DMS53 treated with DMSO at 0.1 percent for 48 hours (cell line): ENCODE measurements around the gene LDAF1.
A peak's percentile ranks its signal among the peaks of the same experiment; 100 is the strongest.
"Not testable (repeated sequence)": the region's sequence is repeated elsewhere in the genome, so short reads cannot be mapped to it uniquely, and the experiment has no call there.

Experiments
- DNase-seq: peaks from one replicate; lab custom pipeline; 2025; ENCODE audit not compliant: unreplicated experiment; lab: John Stamatoyannopoulos, UW

Gene LDAF1

DNA sequence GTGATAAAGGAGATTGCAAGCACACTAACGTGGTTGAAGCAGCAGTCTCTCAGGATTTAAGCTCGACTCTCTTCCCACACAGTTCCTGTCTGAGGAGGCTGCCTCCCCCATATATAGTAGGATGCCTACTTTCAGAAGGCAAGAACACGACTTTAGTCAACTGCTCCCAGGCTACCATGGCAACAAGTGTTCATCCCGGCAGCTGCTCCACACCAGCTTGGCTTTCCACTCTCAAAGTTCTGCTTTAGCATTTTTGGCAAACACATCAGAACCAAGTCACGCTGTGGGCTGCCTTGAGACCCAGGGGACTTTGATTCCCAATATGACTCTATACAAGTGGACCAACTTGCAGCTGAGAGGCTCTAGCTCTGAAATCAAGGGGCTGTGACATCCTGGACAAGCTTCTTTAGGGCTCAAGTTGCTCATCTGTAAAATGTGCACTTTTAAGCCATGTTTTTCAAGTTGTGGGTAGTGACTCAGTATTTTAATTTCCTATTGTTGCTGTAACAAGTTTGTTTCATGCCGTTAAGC, 36.4 kb downstream of the LDAF1 start:
- DNase-seq, result no peak

DNA sequence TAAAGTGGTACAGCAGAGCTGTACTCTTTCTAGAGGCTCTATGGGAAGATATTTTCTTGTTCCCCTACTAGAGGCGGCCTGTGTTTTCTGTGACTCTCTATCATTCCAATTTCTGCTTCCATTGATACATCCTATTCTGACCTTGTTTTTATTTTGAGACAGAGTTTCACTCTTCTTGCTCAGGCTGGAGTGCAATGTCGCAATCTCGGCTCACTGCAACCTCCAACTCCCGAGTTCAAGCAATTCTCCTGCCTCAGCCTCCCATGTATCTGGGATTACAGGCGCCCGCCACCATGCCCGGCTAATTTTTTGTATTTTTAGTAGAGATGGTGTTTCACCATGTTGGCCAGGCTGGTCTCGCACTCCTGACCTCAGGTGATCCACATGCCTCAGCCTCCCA, 36.9 kb downstream of the LDAF1 start:
- not testable (repeated sequence) for DNase-seq

DNA sequence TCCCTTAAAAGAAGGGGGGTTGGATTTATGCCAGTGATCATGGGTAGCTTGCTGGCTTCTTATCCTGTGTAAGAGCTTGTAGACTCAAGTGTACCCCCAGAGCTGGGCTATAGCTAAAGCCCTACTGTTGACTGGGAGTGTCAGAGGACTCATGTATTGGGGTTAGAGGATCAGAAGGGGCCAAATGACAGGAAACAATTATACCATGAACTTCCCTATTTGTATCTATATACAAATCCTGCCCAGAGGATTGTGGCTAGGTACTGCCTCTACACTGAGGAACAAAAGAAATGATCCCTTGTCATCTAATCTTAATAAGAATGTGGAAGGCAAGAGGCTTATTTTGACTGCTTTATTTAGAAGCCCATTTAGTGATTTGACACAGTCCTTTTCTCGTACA, 38.6 kb downstream of the LDAF1 start:
- DNase-seq, result no peak

DNA sequence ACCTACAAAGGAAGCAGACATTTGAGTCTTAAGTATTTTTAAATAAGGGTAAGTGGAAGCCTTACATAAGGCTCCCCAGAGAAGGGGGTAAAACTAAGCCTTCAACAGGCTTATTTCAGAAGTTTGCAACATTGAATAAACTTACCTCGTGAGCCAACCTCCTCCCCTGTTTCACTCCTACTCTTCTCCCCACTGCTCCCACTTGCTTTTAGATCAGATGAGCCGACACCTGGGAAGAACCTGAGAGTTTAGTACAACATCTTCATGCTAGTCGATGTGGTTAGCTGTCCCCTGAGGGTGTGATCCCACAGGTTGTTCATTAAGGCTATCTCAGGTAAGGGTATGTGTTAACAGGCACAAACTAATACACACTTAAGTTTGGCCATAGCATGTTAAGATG, 39.1 kb downstream of the LDAF1 start:
- DNase-seq, result no peak

- no peak for DNase-seq
Measured at GRCh38 chr16:21199607-21200218, 41.2 kb downstream of the LDAF1 start.

DNA sequence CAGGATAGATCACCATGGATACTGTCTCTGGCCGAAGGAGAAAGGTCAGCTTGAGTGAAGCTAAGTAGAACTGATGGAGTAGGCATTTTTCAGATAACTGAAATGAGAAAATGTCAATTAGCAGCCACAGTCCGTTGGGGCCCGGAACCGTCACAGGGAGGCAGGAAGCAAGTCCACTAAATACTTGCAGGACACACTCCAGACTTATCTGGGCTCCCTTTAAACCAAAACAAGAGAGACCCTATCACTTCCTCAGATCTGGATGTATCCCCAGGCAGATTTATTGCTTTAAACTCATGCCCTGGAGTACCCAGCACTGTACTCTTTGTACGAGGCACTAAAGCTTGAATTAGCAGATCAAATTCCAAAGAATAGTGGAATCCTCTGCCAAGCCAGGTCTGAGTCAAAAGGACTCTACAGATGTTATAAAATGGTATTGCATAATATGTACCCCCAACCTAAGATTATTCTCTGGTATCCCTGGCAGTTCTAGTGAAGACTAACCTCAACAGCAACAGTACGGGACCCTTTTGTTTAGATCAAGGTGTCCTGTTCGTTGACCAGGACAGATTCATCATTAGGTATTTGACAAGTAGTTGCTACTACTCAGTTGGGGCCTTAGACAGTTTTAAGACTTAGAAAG, 44.8 kb downstream of the LDAF1 start:
- no peak for DNase-seq

DNA sequence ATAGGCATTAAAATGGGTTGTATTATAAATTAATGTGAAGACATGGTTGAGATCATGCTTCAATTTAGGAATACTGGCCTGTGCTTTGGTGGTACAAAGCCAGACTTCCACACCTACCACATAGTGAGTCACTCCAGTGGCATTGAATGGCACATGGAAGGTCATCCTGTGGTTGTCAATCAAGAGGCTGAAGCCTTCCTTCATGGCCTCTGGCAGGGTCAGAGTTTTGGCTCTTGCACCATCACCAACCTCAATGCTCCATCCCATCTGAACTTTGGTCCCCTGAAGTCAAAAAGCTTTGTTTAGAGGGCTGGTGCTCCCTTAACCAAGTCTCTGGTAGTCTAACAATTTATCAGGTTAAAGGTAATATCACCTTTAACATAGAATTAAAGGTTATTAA, 46.8 kb downstream of the LDAF1 start:
- no peak for DNase-seq

- DNase-seq, result no peak
Measured at GRCh38 chr16:21206550-21206949, 48.1 kb downstream of the LDAF1 start.

GRCh38 chr16:21208446-21209230, 50.2 kb downstream of the LDAF1 start:
- no peak for DNase-seq

GRCh38 chr16:21211486-21211885, 53.0 kb downstream of the LDAF1 start, which contains the start of gene ZP2:
TSS of gene ZP2 (minus strand) at chr16:21211574. CDS start at chr16:21211547, 27 bp downstream.
- no peak for DNase-seq

DNA sequence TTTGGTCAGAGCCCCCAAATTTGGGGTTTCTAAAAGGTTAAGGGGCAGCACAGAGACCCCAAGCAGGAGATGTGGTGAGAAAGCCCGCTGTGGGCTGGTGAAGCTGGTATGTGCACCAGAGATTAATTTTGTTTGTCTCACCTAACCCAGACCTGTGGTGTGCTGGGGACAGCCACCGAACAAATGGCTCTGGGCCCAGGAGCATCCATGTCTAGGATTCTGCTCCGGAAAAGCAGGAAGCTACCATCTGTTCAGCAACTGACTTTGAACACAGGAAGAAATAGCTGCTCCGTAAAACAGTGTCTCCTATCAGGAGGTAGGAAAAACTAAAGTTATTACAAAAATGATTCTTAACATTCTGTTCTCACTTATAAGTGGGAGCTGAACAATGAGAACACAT, 55.6 kb downstream of the LDAF1 start:
- no peak for DNase-seq

DNA sequence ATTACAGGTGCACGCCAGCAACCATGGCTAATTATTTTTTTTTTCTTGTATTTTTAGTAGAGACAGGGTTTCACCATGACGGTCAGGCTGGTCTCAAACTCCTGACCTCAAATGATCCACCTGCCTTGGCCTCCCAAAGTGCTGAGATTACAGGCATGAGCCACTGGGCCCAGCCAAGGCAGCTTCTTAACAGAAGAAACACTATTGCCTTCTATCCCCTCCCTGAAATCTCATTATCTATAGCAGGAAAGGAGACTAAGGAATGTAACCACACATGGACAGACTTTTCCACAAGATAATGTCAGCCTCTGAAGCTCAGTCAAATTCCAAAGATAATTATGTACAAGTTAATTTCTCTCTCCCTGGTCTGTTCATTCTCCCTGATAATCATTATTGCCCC, 58.6 kb downstream of the LDAF1 start:
- no peak for DNase-seq

GRCh38 chr16:21218153-21218552, 59.7 kb downstream of the LDAF1 start:
- DNase-seq, result no peak

DNA sequence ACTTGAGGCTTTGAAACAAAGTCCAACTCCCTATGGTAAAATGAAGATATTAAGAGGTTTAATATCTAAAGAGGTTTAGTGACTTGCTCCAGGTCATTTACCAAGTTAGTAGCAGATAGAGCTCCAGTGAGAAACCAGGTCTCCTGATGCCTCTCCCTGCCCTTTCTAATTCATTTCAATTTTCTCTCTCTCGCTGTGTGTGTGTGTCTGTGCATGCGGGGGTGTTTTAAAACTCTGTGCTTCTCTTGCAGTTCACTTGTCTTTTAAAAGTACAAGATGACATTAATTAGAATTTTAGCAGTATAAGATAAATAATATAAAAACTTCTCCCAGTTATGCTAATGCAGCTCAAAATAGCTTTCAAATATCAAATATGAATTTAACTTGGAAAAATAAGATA, 61.1 kb downstream of the LDAF1 start:
- no peak for DNase-seq

DNA sequence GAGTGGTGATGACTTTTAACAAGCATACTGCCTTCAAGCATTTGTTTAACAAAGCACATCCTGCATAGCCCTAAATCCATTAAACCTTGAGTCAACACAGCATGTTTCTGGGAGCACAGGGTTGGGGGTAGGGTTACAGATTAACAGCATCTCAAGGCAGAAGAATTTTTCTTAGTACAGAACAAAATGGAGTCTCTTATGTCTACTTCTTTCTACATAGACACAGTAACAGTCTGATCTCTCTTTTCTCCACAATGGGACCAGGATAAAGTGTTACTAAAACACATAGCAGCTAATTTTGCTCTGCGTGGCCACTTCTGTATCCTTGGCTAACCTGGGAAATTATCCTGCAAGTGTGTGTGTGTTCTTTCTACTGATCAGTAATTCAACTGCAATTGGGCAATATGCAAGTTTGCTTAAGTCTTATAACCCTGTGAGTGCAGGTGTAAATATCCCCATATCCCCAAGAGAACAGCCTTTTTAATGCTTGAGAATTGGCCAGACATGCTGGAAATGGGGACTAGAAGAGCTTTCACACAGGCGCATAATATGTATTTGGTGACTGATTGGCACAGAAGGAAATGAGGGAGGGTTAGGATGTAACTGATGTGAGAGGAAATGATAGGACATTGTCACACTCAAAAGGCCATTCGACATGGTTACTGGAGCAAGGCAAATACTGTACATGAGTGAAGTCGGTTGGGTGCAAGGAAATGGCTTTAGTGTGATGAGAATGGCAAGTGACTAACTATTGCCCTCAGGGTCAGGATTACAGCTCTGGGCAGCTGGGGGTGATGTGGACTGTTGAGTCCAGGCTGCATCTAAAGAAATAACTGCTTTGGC, 64.2 kb downstream of the LDAF1 start:
- peak; percentile 54 for DNase-seq

- DNase-seq, result no peak
Measured at GRCh38 chr16:21223787-21224186, 65.3 kb downstream of the LDAF1 start.

- no peak for DNase-seq
Measured at GRCh38 chr16:21224800-21225199, 66.3 kb downstream of the LDAF1 start.

- DNase-seq, result no peak
Measured at GRCh38 chr16:21226749-21227148, 68.3 kb downstream of the LDAF1 start.

DNA sequence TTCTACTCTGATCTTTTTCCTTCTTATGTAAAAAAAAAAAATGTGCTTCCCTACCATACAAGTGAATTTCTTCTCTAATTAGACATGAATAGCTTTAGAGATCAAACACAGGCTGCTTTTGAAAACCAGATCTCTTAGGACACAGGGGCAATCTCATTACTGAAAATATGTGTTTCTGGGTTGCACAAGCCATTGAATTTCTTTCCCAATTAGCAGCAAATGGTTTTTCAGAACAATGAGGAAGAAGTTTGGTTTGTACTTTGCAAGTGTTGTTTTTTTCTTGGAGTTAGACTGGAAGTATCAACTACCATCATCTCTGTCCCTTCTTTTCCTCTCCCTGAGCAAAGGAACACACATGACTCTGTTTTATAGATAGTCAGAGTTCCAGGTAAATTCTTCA, 69.4 kb downstream of the LDAF1 start:
- no peak for DNase-seq

DNA sequence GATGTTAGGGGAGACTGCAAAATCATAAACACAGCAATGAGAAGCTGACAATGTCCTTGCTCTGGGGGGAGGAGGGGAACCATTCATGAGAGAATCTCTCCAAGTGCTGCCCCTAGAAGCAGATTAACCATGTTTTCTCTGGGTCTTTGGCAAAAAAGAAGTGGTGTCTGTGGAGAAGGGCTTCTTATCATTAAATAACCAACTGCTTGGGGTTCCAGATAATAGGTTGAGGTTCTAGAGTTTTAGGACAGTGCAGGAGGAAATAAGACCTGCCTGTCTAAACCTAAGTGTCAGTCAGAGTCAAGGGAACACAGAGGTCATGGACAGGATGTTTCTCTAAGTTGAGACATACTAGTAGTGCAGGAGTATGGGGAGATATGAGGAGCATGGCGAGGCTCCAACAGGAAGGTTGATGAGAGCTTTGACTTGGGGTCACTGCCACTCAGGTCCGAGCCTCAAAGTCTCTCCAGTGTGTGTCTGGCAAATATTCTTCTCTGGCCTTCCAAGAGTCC, 69.9 kb downstream of the LDAF1 start:
- no peak for DNase-seq
